Measurements from ENCODE around the gene CGB5. TPM values are rescaled to one million over a fixed set of nuclear protein-coding genes. Genes with fewer than 3 reads are reported as not detected.

The CGB5 gene
- total RNA-seq, 1 donor from 2014 or later = 3.7 TPM

DNA sequence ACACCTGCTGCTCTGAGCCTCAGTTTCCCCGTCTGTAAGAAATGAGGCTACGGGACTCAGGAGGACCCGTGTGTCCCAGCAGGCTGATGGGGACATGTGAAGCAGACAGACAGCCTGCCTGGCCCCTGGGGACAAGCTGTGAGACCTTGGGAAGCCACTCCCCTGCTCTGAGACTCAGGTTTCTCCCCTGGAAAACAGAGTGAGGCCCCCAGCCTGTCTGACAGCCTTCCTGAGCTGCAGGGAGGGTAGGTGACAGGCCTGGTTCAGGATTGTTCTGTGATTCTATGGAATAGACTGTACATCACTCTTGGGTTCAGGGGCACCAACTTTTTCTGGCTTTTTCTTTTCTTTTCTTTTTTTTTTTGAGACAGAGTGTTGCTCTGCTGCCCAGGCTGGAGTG, 23.9 kb downstream of the CGB5 start:
- Mint-ChIP-seq H3K27me3 (ENCODE audit: low read depth) (peaks cover 29% of the 10 kb centered on the region), H3K4me3 (no peak overlapping the region), H3K36me3 (peaks cover 5% of the 10 kb centered on the region), H3K9me3 (peaks cover 4% of the 10 kb centered on the region), H3K27ac (peak overlapping the region; percentile 88), H3K4me1 (peaks cover 46% of the 10 kb centered on the region)
- TF ChIP-seq, protein P1, sequence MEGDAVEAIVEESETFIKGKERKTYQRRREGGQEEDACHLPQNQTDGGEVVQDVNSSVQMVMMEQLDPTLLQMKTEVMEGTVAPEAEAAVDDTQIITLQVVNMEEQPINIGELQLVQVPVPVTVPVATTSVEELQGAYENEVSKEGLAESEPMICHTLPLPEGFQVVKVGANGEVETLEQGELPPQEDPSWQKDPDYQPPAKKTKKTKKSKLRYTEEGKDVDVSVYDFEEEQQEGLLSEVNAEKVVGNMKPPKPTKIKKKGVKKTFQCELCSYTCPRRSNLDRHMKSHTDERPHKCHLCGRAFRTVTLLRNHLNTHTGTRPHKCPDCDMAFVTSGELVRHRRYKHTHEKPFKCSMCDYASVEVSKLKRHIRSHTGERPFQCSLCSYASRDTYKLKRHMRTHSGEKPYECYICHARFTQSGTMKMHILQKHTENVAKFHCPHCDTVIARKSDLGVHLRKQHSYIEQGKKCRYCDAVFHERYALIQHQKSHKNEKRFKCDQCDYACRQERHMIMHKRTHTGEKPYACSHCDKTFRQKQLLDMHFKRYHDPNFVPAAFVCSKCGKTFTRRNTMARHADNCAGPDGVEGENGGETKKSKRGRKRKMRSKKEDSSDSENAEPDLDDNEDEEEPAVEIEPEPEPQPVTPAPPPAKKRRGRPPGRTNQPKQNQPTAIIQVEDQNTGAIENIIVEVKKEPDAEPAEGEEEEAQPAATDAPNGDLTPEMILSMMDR (IDR thresholded peaks at IDR 0.05; ENCODE audit: unreplicated experiment) = no peak
- no peak for DNase-seq (ENCODE audit: low spot score in 2 of 2, unreplicated experiment in 2 of 2)

DNA sequence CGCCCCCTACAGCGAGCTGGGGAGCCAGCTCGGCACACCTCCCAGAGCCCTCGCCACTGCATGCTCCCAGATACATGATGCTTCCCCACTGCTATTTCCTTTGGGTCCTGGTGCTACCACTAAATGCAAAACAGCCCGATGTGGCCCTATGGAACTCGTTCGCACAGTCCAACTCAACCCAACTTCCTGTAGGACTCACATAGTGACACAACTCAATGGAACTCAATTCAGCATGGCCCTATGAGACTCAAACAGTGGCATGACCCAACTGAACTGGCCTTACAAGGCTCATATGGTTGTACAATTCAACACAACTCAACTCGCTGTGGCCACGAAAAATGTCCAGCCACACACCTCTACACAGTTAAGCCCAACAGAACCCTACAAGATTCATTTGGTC, 25.4 kb downstream of the CGB5 start:
- H3K27ac Mint-ChIP-seq = no peak overlapping the region
- no peak overlapping the region for H3K4me3 Mint-ChIP-seq
- H3K4me1 Mint-ChIP-seq = peaks cover 47% of the 10 kb centered on the region
- DNase-seq (ENCODE audit: low spot score in 2 of 2, unreplicated experiment in 2 of 2) = no peak
- H3K36me3 Mint-ChIP-seq = peaks cover 11% of the 10 kb centered on the region
- TF ChIP-seq, protein P1 (IDR thresholded peaks at IDR 0.05; ENCODE audit: unreplicated experiment) = no peak
- H3K27me3 Mint-ChIP-seq (ENCODE audit: low read depth) = peaks cover 43% of the 10 kb centered on the region
- H3K9me3 Mint-ChIP-seq = peaks cover 4% of the 10 kb centered on the region

DNA sequence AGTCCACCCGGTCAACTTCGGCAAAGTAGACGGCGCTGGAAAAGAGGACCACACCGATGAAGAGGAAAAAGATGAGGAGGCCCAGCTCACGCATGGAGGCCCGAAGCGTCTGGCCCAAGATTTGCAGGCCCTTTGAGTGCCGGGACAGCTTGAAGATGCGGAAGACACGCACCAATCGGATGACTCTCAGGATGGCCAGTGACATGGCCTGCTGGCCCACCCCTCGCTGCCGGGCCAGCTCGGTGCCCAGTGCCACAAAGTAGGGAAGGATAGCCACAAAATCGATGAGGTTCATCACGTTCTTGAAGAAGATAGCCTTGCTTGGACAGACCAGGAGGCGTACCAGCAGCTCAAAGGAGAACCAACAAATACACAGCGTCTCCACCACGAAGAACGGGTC, 26.8 kb downstream of the CGB5 start:
- H3K27ac Mint-ChIP-seq = no peak overlapping the region
- peaks cover 38% of the 10 kb centered on the region for H3K4me1 Mint-ChIP-seq
- peaks cover 11% of the 10 kb centered on the region for H3K36me3 Mint-ChIP-seq
- H3K4me3 Mint-ChIP-seq = peak overlapping the region; percentile 33
- H3K9me3 Mint-ChIP-seq = peaks cover 4% of the 10 kb centered on the region
- no peak for DNase-seq (ENCODE audit: low spot score in 2 of 2, unreplicated experiment in 2 of 2)
- peaks cover 49% of the 10 kb centered on the region for H3K27me3 Mint-ChIP-seq (ENCODE audit: low read depth)
- TF ChIP-seq, protein P1 (IDR thresholded peaks at IDR 0.05; ENCODE audit: unreplicated experiment) = no peak

DNA sequence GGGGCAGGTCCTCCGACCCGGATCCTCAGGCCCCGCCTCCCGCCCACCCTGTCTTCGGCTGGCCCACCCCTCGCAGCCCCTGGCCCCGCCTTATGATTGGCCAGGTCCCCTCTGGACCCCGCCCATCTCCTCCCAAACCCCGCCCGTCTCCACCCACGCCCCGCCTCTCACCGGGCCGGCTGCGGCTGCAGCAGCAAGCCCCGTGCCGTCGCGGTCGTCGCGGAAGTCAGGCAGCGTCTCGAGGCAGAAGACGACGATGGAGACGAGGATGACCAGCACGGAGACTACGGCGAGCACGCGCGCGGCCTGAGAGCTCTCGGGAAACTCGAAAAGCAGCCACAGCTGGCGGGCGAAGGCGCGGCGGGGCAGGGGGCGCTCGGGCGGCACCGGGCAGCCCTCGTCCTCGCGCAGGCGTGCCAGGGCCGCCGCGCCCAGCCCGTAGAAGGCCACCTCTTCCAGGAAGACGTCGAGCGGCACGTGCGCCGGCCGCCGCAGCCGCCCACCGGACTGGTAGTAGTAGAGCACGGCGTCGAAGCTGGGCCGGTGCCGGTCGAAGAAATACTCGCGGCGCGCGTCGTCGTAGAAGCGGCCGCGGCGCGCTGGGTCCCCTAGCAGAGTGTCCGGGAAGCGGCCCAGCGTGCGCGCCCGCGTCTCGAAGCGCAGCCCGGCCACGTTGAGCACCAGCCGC, 28.4 kb downstream of the CGB5 start:
- H3K4me3 Mint-ChIP-seq = peak overlapping the region; percentile 43
- no peak for DNase-seq (ENCODE audit: low spot score in 2 of 2, unreplicated experiment in 2 of 2)
- H3K36me3 Mint-ChIP-seq = peaks cover 11% of the 10 kb centered on the region
- H3K9me3 Mint-ChIP-seq = peaks cover 4% of the 10 kb centered on the region
- H3K27me3 Mint-ChIP-seq (ENCODE audit: low read depth) = peaks cover 49% of the 10 kb centered on the region
- TF ChIP-seq, protein P1 (IDR thresholded peaks at IDR 0.05; ENCODE audit: unreplicated experiment) = no peak
- peaks cover 23% of the 10 kb centered on the region for H3K4me1 Mint-ChIP-seq
- H3K27ac Mint-ChIP-seq = no peak overlapping the region

DNA sequence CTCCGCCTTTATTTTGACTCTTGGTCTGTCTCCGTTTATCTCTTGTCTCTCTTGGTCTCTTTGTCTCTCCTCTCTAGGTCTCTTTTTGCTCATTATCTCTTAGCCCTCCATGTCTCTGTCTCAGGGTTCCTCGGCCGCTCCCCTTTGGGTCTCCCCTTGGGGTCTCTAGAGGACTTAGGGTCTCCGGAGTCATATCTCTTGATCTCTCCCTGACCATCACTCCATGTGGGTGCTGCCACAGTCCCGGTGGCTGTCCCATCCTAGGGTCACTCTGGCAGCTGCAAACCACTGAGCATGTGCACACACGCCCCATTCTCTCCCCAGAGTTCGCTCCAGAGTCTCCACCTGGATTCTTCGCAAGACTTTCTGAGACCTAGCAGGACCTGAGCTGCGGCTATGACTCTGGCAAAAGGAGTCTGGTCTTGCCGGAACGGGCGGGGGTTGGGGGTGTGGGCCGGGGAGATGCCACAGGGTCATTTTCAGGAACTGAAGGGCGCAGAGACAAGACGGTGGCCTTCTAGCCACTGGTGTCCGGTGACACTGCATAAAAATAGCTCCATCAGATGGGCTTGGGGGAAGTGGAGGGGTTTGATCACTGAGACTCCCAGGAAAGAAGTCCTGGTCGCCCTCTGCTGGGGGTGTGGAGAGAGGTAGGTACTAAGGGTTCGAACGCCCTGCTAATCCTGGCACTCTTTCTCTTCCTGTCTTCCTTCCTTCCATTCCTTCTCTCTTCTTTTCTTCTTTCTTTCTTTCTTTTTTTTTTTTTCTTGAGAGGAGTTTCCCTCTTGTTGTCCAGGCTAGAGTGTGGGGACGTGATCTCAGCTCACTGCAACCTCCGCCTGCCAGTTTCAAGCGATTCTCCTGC, 30.1 kb downstream of the CGB5 start:
- H3K27ac Mint-ChIP-seq = no peak overlapping the region
- no peak for DNase-seq (ENCODE audit: low spot score in 2 of 2, unreplicated experiment in 2 of 2)

More for the DNA sequence above, 30.1 kb downstream of the CGB5 start:
- H3K9me3 Mint-ChIP-seq = peaks cover 4% of the 10 kb centered on the region
- H3K27me3 Mint-ChIP-seq (ENCODE audit: low read depth) = peaks cover 49% of the 10 kb centered on the region
- TF ChIP-seq, protein P1 (IDR thresholded peaks at IDR 0.05; ENCODE audit: unreplicated experiment) = no peak
- H3K4me3 Mint-ChIP-seq = peak overlapping the region; percentile 50
- H3K4me1 Mint-ChIP-seq = peaks cover 10% of the 10 kb centered on the region
- peaks cover 11% of the 10 kb centered on the region for H3K36me3 Mint-ChIP-seq
